CD4-positive, alpha-beta T cell (primary cell): ENCODE measurements around the gene TTLL9. TPM values are rescaled to one million over a fixed set of nuclear protein-coding genes. Genes with fewer than 3 reads are reported as not detected.

ENCODE experiments used
- ATAC-seq: fragments of 200-7000 bp; cut with Tn5 transposase; one replicate; pipeline ENCODE4 v1.10.0; 2022; ENCODE audit warnings: mild to moderate bottlenecking; ENCODE audit not compliant: poor library complexity
- CTCF ChIA-PET: fragments of 350-600 bp; sonication (Branson Sonifier 250); formaldehyde crosslinking; loops from one replicate; lab custom pipeline; 2021; ENCODE audit warnings: antibody characterized with exemption, inconsistent platforms; lab: Charles Lee
- POLR2A ChIA-PET: fragments of 350-600 bp; sonication (Branson Sonifier 250); formaldehyde crosslinking; loops from one replicate; lab custom pipeline; 2021; ENCODE audit warnings: antibody characterized with exemption, inconsistent platforms; lab: Charles Lee
- DNase-seq, 14 experiments: peaks; one replicate each; pipeline ENCODE4 v3.0.0-alpha.2; 2013 to 2020; ENCODE audit warnings: mixed read lengths in 2 of 14
- H3K27ac ChIP-seq, 2 donors: one replicate each; pipeline versions ENCODE4 v1.5.1 to v1.7.0; 2013; ENCODE audit warnings: low read length in 2 of 2, low read depth in 1 of 2, mild to moderate bottlenecking in 1 of 2
- H3K27me3 ChIP-seq, 2 experiments: 1 replicate in 1 of 2; 2 replicates in 1 of 2; pipeline versions ENCODE4 v1.6.1 to v1.7.0; 2013; ENCODE audit warnings: low read length in 2 of 2, control low read depth in 1 of 2, mild to moderate bottlenecking in 1 of 2, moderate library complexity in 1 of 2; ENCODE audit not compliant: insufficient read depth in 2 of 2, control insufficient read depth in 1 of 2
- H3K36me3 ChIP-seq: one replicate; pipeline ENCODE4 v1.6.1; 2013; ENCODE audit warnings: low read length, control low read depth; ENCODE audit not compliant: insufficient read depth
- H3K4me1 ChIP-seq: one replicate; pipeline ENCODE4 v1.6.1; 2013; ENCODE audit warnings: low read length, control low read depth; ENCODE audit not compliant: insufficient read depth
- H3K4me3 ChIP-seq: one replicate; pipeline ENCODE4 v1.5.1; 2013; ENCODE audit warnings: mild to moderate bottlenecking, low read length, moderate library complexity
- H3K9me3 ChIP-seq, 2 experiments: 1 replicate in 1 of 2; 2 replicates in 1 of 2; pipeline versions ENCODE4 v1.6.1 to v1.7.0; 2013; ENCODE audit warnings: low read length in 2 of 2, mild to moderate bottlenecking in 2 of 2, control low read depth in 1 of 2, moderate library complexity in 1 of 2; ENCODE audit not compliant: control insufficient read depth in 1 of 2, insufficient read depth in 1 of 2
- H3K27ac Mint-ChIP-seq: one replicate; pipeline ENCODE4 v1.8.0; 2020; ENCODE audit warnings: mixed read lengths
- H3K27me3 Mint-ChIP-seq: one replicate; pipeline ENCODE4 v1.8.0; 2021; ENCODE audit warnings: mixed read lengths
- H3K36me3 Mint-ChIP-seq: one replicate; pipeline ENCODE4 v1.8.0; 2021; ENCODE audit warnings: low read depth, mixed read lengths
- H3K4me1 Mint-ChIP-seq: one replicate; pipeline ENCODE4 v1.8.0; 2021; ENCODE audit warnings: low read depth, mixed read lengths
- H3K4me3 Mint-ChIP-seq: one replicate; pipeline ENCODE4 v1.8.0; 2020; ENCODE audit warnings: mild to moderate bottlenecking, mixed read lengths
- H3K9me3 Mint-ChIP-seq: one replicate; pipeline ENCODE4 v1.8.0; 2020; ENCODE audit warnings: mixed read lengths
- intact Hi-C, 2 experiments: fragments of 100-400 bp; cut with DNase I in 1 of 2; cut with micrococcal nuclease in 1 of 2; formaldehyde crosslinking; loops; one replicate each; pipeline versions ENCODE4 v1.15.1 to v1.9.0; 2023 to 2025; cut with DNase I, micrococcal nuclease
- total RNA-seq, 174 experiments: library from RNA in 2 of 174; stranded (reverse) in 2 of 174; gene quantifications; one replicate each; pipeline ENCODE4 v1.2.3 and lab custom pipeline; 2021 to 2026
- TF ChIP-seq, protein P1 (sequence below): fragments of 200-600 bp; IDR thresholded peaks from one replicate; pipeline ENCODE4 v1.8.0; 2022; ENCODE audit warnings: antibody characterized with exemption, mild to moderate bottlenecking

TTLL9 gene
- total RNA-seq, 2 experiments from 2014 or later = not detected

DNA sequence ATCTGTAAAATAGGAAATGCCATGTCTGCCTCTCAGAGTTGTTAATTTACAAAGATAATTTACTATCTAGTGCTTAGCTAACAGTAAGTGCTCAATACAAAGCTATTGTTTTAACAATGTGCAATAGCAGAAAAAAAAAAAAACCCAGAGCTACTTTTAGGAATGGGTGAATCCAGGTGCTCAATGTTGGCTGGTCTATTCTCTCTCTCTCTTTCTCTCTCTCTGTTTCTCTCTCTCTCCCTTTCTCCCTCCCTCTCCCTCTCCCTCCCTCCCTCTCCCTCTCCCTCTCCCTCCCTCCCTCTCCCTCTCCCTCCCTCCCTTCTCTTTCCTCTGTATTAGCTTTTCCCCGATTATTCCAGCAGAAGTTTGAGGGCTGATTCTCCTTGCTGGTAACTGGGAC, 67.4 kb downstream of the TTLL9 start:
- ATAC-seq (no peak), DNase-seq (no peak)
- H3K27me3 Mint-ChIP-seq = no peaks in the 10 kb centered on the region
- no peaks in the 10 kb centered on the region for H3K9me3 ChIP-seq
- no peaks in the 10 kb centered on the region for H3K4me1 ChIP-seq
- TF ChIP-seq, protein P1, sequence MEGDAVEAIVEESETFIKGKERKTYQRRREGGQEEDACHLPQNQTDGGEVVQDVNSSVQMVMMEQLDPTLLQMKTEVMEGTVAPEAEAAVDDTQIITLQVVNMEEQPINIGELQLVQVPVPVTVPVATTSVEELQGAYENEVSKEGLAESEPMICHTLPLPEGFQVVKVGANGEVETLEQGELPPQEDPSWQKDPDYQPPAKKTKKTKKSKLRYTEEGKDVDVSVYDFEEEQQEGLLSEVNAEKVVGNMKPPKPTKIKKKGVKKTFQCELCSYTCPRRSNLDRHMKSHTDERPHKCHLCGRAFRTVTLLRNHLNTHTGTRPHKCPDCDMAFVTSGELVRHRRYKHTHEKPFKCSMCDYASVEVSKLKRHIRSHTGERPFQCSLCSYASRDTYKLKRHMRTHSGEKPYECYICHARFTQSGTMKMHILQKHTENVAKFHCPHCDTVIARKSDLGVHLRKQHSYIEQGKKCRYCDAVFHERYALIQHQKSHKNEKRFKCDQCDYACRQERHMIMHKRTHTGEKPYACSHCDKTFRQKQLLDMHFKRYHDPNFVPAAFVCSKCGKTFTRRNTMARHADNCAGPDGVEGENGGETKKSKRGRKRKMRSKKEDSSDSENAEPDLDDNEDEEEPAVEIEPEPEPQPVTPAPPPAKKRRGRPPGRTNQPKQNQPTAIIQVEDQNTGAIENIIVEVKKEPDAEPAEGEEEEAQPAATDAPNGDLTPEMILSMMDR = no peak
- H3K4me3 ChIP-seq = no peak overlapping the region
- no peaks in the 10 kb centered on the region for H3K4me1 Mint-ChIP-seq
- ChIA-PET CTCF (interaction anchor here (1.1 kb wide), 1 partner anchor 14 kb away, joined by 4 read pairs; the partner anchor contains the start of gene PDRG1), POLR2A (no interaction called here)
- no peak overlapping the region for H3K4me3 Mint-ChIP-seq
- H3K27ac ChIP-seq = no peak overlapping the region
- no peak overlapping the region for H3K27ac Mint-ChIP-seq
- intact Hi-C loops = no loop called here
- H3K36me3 ChIP-seq = peaks cover 8% of the 10 kb centered on the region
- H3K27me3 ChIP-seq = no peaks in the 10 kb centered on the region
- H3K36me3 Mint-ChIP-seq = peaks cover 14% of the 10 kb centered on the region
- H3K9me3 Mint-ChIP-seq = no peaks in the 10 kb centered on the region

DNA sequence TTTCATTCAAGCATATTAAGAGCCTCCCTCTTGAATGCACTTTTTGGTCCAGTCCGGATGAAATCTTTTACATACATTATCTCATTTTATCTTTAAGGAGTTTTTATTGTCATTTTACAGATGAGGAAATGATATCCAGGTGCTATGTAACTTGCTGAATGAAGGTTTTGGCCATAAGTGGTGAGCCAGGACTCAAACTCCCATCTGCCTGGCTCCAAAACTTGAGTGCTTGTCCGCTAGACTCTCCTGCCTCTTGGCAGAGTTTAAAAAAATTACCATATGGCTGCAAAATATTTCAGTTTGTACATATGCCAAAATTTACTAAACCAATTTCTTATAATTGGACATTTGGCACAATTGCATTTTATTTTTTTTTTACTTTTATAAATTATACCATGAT, 69.2 kb downstream of the TTLL9 start:
- Histone ChIP-seq H3K4me3 (no peak overlapping the region), H3K4me1 (no peaks in the 10 kb centered on the region), H3K27ac (no peak overlapping the region), H3K9me3 (no peaks in the 10 kb centered on the region), H3K36me3 (peaks cover 21% of the 10 kb centered on the region), H3K27me3 (no peaks in the 10 kb centered on the region)
- no peaks in the 10 kb centered on the region for H3K9me3 Mint-ChIP-seq
- DNase-seq (no peak), ATAC-seq (no peak)
- no peaks in the 10 kb centered on the region for H3K4me1 Mint-ChIP-seq
- ChIA-PET CTCF (no interaction called here), POLR2A (no interaction called here)
- TF ChIP-seq, protein P1 = no peak
- no peaks in the 10 kb centered on the region for H3K27me3 Mint-ChIP-seq
- intact Hi-C loops = no loop called here
- H3K27ac Mint-ChIP-seq = no peak overlapping the region
- no peak overlapping the region for H3K4me3 Mint-ChIP-seq
- peaks cover 33% of the 10 kb centered on the region for H3K36me3 Mint-ChIP-seq

DNA sequence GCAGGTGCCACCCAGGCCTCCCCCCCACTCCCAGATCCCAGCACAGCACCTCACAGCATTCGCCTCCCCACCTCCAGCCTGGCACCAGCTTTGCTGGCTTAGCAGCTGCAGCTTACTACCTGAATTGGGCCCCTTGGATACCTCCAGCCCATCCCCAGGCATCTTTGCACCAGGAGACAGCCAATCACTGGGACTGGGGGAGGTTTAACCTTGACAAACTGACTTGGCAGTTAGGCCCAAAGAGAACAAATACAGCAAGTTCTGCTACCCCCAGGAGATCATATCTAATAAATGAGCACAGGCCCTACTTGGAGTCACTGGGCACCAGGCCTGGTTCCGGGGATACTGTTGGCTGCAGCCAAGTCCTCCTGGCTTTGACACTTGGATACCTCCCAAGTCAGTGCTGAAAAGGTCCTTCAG, 72.6 kb downstream of the TTLL9 start:
- CTCF ChIA-PET = no interaction called here
- Mint-ChIP-seq H3K4me1 (no peaks in the 10 kb centered on the region), H3K4me3 (no peak overlapping the region), H3K36me3 (peaks cover 65% of the 10 kb centered on the region), H3K27me3 (no peaks in the 10 kb centered on the region), H3K9me3 (no peaks in the 10 kb centered on the region), H3K27ac (no peak overlapping the region)
- H3K4me3 ChIP-seq = no peak overlapping the region
- no peaks in the 10 kb centered on the region for H3K4me1 ChIP-seq
- intact Hi-C loops = no loop called here
- H3K27me3 ChIP-seq = no peaks in the 10 kb centered on the region
- ATAC-seq (no peak), DNase-seq (no peak)
- H3K9me3 ChIP-seq = no peaks in the 10 kb centered on the region
- H3K27ac ChIP-seq = no peak overlapping the region
- peaks cover 55% of the 10 kb centered on the region for H3K36me3 ChIP-seq
- POLR2A ChIA-PET = no interaction called here
- TF ChIP-seq, protein P1 = no peak
